Measurements from ENCODE around the gene NPBWR2.

GRCh38 chr20:64080813-64081623, 26.3 kb downstream of the NPBWR2 start:
- TF ChIP-seq REST (IDR thresholded peaks at IDR 0.05; ENCODE audit: insufficient read depth in 1 of 2, low read depth in 2 of 2, low read length in 1 of 2), result no peak
- TF ChIP-seq CTCF (IDR thresholded peaks at IDR 0.05), result no peak
- no peak for TF ChIP-seq SIN3A (IDR thresholded peaks at IDR 0.05; ENCODE audit: borderline replicate concordance, insufficient read depth, low read depth, low read length)
